Coronary artery (tissue), 2 donors: ENCODE measurements around the gene PUS7L.

ENCODE experiments used
- DNase-seq: peaks from one replicate; pipeline ENCODE4 v3.0.0-alpha.2; 2017; ENCODE audit warnings: low spot score
- H3K27ac ChIP-seq, 2 donors: fragments of 200-600 bp; sonication (generic); one replicate each; pipeline ENCODE4 v1.5.1; 2016 to 2019
- H3K4me3 ChIP-seq: fragments of 200-600 bp; sonication (generic); 2 replicates; pipeline ENCODE4 v1.5.1; 2016; ENCODE audit warnings: mild to moderate bottlenecking, moderate library complexity
- TF ChIP-seq, protein P1 (sequence below): fragments of 200-600 bp; sonication (generic); IDR thresholded peaks from one replicate; pipeline ENCODE4 v1.5.1; 2019; ENCODE audit warnings: antibody characterized with exemption

Gene PUS7L, protein sequence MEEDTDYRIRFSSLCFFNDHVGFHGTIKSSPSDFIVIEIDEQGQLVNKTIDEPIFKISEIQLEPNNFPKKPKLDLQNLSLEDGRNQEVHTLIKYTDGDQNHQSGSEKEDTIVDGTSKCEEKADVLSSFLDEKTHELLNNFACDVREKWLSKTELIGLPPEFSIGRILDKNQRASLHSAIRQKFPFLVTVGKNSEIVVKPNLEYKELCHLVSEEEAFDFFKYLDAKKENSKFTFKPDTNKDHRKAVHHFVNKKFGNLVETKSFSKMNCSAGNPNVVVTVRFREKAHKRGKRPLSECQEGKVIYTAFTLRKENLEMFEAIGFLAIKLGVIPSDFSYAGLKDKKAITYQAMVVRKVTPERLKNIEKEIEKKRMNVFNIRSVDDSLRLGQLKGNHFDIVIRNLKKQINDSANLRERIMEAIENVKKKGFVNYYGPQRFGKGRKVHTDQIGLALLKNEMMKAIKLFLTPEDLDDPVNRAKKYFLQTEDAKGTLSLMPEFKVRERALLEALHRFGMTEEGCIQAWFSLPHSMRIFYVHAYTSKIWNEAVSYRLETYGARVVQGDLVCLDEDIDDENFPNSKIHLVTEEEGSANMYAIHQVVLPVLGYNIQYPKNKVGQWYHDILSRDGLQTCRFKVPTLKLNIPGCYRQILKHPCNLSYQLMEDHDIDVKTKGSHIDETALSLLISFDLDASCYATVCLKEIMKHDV

DNA sequence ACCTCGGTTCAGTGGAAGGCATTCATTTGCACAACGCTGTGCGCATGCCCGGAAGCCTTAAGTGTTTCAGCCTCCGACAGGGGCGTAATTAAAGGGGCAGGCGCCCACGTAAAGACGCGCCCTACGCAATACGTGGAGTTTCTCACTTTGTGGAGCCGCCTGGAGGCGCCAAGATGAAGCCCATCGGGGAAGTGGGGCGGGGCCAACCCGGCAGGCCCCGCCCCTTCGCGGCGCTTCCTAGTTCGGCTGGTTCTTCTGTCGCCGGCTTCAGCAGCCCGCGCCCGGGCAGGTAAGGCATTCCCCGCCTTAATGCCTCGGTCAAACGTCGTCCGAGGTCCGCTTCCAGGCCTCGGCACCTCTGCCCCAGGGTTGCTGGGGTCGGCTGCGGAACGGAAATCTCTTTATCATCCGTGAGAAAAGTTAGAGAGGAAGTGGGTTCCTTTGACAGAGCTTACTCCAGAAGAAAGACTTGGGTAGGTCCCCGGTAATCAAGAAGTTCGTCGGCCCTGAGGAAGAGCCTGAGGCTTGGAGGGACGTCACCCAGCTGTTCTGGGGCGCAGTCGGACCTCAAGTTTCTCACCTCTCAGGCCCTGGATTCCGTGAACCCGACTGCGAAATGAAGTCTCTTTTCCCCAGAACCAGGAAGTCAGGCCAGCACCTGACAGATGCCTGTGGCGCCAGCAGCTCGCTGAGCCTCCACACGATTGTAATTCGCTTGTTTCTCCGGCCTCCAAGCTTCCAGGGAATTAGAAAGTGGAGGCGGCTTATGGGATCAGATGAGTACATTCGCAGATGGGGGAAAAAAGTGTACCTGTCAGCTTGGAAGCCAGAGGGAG is at the start of gene PUS7L, which contains the start of gene IRAK4:
PUS7L (minus strand) TSS at position 63 of the 836 bp plus-strand sequence. CDS start 3,545 bp downstream, outside the sequence.
IRAK4 (plus strand) TSS at position 224 of the 836 bp plus-strand sequence. CDS start 9,161 bp downstream, outside the sequence.
- DNase-seq, result peak; percentile 97
- H3K27ac ChIP-seq, result peak within 1 kb of the TSS; percentile 51 to 83
- TF ChIP-seq, protein P1, sequence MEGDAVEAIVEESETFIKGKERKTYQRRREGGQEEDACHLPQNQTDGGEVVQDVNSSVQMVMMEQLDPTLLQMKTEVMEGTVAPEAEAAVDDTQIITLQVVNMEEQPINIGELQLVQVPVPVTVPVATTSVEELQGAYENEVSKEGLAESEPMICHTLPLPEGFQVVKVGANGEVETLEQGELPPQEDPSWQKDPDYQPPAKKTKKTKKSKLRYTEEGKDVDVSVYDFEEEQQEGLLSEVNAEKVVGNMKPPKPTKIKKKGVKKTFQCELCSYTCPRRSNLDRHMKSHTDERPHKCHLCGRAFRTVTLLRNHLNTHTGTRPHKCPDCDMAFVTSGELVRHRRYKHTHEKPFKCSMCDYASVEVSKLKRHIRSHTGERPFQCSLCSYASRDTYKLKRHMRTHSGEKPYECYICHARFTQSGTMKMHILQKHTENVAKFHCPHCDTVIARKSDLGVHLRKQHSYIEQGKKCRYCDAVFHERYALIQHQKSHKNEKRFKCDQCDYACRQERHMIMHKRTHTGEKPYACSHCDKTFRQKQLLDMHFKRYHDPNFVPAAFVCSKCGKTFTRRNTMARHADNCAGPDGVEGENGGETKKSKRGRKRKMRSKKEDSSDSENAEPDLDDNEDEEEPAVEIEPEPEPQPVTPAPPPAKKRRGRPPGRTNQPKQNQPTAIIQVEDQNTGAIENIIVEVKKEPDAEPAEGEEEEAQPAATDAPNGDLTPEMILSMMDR, result no peak
- H3K4me3 ChIP-seq, result peak within 1 kb of the TSS; percentile 81

DNA sequence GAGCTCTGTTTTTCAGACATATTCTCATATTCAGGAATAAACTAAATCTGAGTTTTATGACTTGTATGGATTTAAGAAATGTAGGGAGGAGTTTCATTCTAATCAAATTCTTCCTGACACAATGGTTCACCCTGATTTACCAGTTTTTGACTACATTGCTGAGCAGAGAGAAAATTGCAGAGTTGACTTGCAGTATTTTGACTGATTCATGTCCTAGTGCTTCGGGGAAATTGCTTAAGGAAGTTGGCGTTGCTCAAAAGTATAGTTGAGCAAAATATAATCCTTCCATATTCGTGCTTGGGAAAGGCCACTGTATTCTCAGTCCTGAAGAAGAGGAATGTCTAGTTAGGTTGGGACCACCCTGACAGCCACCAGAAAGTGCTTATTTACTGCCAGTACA is 48.8 kb upstream of the PUS7L start:
- H3K27ac ChIP-seq, result peak overlapping the region in 1 of 2 donors; percentile 93
- TF ChIP-seq, protein P1, result no peak
- DNase-seq, result no peak
- no peak overlapping the region for H3K4me3 ChIP-seq

DNA sequence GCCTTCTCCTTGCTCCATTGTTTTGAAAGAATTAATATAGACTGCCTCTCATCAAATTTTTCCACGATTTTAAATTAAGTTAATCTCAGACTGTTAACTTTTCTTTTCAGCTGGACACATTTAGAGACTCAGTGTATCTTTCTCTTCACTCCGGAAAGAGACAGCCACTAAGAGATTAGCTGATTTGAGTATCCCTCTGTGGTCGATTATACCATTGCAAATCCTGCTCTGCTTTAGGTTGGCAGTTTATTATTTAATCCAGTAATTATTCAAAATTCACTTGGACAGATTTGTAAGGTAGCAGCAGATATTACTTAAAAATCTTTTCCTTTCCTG is 48.1 kb upstream of the PUS7L start:
- TF ChIP-seq, protein P1, result no peak
- peak overlapping the region; percentile 84 for H3K4me3 ChIP-seq
- H3K27ac ChIP-seq, result peak overlapping the region; percentile 93 to 94
- DNase-seq, result no peak

DNA sequence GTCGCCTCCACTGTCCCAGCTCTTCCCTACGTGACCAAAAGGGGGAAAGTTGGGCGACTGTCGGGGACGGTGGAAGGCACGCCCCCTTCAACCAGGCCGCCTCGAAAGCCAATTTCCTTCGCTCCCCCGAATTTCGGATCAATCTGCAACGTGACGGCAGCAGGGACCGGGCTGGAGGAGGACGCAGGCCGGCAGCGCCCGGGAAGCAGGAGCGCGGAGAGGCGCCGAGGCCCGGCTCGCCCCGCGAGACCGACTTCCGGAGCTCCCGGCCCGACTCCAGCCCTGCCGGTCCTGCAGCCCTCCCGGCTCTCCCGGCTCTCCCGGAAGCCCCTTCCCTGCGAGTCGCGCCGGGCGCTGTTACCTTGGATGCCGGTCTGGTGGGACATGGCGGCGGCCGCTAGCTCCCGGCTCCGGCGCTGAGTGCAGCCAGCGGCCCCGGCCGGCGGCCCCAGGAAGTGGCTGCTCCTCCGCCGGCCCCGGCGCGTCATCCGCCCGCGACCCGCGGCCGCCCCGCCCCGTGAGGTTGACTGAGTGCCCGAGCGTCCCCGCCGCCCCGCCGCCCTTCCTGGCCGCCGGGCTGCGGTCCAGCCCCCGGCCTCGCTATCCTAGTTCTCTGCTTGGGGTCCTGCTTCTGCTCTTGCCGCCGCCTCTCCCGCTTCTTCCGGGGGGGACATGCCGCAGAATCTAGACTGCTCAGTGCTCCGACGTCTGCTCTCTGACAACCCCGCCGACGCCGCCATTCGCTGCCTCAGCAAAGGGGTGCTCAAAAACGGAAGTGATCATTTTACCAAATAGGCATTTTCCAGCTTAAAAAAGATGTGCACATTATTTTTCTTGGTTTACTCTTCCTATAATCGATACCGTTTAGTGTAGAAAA is 47.5 kb upstream of the PUS7L start, which contains the start of gene TWF1:
TWF1 (minus strand) TSS at position 458 of the 877 bp plus-strand sequence; CDS start at position 386, 72 bp downstream.
- Histone ChIP-seq H3K4me3 (peak within 1 kb of the TSS; percentile 84), H3K27ac (peak within 1 kb of the TSS; percentile 93 to 94)
- TF ChIP-seq, protein P1, result no peak
- peak; percentile 91 for DNase-seq

DNA sequence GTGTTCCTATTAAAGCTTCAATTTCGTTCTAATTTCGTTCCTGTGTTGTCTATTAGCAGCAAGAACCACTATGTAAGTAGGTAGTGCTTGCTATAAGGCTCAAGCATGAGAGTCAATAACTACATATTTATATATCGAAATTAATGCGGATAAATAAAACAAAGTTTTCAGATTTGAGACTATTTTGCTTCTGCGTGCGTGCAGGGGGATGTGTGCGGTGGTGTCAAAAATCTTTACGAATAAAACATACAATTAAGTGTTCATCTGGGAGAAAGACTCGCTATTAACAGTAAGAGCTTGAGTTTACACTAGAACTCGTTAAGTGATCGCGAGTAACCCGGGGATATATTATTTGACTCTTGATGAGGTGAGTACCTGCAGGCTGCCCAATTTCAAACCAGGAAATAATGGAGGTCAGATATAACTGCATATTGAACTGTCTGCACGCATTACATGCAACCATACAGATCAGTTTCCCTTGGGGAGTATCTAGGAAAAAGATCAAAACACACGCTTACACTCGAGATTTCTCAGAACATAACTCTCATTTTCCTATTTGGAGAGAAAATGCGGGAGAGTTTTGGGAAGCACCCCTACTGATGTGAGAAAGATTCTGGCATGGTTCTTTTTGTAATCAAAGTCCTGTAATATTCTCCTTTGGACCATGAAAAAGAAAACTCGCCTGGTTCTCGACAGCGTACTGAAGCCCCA is 46.7 kb upstream of the PUS7L start:
- TF ChIP-seq, protein P1, result no peak
- H3K27ac ChIP-seq, result peak overlapping the region; percentile 93 to 94
- DNase-seq, result no peak
- peak overlapping the region; percentile 84 for H3K4me3 ChIP-seq
